NCI-H1436 treated with DMSO at 0.1 percent for 48 hours (cell line): ENCODE data around the gene KCNMA1.
A peak's percentile ranks its signal among the peaks of the same experiment; 100 is the strongest.

Source experiments
- DNase-seq: peaks from one replicate; lab custom pipeline; 2025; lab: John Stamatoyannopoulos, UW

Gene KCNMA1

DNA sequence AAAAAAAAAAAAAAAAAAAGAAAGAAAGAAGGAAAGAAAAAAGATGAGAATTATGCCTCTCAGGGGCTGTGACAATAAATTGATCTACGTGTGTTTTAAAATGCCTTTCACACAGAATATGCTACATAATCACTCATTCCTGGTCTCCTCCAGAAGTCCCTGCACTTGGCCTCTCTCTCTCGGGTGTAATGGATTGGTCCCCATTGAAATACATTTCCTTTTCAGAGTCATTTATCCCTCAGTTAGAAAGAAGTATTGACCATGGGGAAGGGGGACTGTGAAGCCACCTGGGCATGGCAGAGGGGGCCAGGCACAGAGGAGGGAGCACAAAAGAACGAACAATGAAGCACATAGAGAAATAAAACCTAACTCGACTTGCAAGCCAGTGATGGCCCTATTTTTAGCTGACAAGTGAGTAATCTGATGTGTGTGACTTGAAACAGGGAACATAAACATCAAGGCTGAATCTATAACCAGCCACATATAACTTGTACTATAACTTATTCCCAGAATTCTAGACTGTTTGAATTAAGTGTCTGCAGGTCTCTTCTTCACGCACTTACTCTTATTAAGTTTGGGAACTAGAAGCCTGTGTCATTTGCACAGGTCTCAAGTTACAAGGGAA is 490.8 kb downstream of the KCNMA1 start:
- no peak for DNase-seq

DNA sequence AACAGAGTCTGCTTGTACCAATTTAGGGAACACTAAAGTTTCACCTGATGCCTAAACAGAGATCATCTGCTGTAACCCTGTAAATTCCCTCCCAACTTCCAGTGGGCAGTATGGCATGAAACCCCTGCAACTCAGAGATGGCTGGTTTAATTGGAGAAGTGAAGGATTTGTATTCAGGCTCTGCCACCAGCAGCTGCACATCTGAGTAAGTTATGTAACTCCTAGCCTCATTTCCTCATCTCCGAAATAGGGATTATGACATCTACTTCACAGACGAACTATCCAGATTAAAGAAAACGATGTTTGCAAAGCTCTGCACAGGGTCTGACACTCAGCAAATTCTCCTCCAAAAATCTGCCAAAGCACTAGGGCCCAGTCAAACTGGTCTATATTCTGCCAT is 493.0 kb downstream of the KCNMA1 start:
- DNase-seq = no peak

DNA sequence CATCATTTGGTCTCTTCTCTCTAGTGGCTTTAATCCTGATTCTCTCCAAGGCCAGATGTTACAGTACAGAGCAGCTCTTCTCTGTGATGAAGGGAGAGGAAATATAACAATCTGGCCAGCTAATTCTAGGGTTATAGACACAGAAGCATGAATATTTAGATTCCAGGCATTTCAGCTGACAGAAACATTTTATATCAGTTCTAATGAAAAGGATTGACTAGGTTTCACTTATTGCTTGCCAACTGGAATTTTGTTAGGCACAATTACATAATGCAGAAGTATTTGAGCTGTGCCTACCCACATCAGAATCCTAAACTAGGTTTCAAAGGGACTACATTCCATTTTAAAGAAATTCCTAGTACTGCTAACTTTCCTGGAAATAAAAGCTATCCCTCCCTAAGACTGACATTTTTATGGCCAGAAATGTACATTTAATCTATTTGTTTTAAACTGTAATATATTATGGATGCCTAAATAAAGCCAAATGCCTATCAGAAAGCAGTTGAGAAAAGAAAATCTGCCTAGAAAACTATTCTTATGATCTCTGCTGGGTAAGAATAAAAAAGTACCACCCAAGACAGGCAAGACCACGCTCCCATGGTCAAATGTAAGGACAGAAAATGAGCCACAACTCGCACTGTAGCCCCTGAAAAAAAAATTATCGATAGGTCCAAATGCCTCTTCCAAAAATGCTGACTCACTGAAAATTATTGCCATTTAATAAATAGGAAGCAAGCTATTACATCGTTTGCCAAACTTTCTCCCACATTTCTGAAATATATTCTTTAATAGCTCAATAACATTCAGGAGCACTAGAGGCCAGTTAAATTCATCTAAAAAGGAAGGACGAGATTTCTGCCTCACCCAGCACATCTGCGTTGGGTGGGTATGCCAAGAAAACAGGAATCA is 498.1 kb downstream of the KCNMA1 start:
- DNase-seq = no peak

DNA sequence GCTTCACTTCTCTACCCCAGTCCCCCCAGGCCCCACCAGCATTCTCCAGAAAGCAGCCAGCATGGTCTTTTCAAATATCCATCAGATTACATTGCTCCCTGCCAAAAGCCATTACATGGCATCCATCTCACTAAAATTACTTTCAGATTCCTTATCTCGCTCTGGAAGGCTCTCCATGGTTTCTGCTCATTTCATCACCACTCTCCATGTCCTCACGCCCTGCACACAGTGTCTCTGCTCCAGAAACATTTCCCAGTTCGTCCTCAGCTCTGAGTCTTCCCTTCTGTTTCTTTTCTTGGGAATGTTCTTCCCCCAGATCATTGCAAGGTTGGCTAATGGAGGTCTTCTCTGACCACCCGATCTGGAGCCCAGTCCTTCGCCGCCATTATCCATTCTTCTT is 499.1 kb downstream of the KCNMA1 start:
- DNase-seq = no peak

DNA sequence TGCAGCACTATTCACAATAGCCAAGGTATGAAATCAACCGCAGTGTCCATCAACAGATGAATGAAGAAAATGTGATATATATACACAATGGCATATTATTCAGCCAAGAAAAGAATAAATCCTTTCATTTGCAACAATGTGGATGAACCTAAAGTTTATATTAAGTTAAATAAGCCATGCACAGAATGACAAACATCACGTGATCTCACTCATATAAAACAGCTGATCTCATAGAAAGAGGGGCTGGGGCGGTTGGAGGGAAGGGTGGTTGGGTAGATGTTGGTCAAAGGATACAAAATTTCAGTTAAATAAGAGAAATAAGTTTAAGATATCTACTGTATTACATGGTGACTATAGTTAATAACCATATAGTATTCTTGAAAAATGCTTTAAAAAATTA is 502.1 kb downstream of the KCNMA1 start:
- no peak for DNase-seq

DNA sequence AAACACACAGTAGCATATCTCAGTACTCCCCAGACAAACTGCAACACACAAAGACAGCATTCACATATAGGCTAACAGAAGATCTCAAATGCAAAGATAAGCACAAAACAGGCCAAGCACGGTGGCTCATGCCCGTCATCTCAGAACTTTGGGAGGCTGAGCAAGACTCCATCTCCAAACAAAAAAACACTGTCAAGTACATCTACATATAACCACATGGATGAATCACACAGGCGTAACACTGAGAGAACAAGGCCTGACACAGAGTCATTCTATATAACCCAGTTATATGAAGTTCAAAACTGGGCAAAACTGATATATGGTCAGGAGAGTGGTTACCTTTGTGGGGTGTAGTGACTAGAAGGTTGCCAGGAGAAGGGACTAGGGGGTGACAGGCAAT is 506.4 kb downstream of the KCNMA1 start:
- DNase-seq = no peak

DNA sequence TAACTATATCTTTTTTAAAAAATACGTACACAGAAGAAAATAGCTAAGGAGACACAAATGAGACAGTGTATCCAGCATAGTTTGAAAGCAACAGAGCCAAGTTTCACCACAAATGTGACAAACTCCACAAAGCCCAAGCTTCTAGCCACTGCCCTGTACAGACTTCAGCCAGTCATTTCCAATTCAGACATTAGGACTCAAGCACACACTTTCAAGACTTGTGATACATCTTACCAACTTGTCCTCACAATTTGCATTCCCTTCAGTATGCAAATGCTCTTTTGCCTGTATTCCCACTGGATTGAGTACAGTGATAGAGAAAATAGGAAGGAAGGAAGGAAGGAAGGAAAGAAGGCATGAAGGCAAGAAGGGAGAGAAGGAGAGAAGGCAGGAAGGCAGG is 510.4 kb downstream of the KCNMA1 start:
- DNase-seq = no peak

DNA sequence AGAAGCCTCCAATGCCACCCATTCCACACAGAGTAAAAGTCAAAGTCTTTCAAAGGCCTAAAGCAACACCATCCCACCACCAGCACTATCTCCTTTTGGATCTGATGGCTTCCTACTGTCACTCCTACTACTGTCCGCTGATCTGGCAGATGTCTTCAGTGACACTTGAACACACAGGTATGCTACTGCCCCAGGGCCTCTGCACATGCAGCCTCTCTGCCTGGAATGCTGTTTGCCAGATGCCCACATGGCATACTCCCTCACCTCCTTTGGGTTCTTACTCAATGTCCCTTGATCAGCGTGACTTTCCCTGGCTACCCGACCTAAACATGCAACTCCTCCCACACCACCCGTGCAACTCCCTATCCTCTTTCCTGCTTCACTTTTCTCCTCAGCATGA is 512.4 kb downstream of the KCNMA1 start:
- no peak for DNase-seq

DNA sequence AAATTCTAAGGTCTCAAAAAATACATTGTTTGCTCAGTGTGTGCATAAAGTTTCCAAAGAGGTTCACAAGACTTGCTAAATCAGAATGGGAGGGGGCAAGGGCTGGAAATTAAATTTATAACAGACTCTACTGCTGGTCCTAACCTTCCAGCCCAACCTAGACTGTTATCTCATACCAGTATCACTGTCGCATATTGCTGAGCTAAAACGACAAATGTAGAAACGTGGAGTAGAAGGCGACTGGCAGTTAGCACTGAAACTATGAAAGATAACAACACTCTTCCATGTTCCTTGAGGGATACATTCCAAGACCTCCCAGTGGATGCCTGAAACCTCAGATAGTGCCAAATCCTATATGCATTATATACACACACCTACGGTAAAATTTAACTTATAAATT is 514.3 kb downstream of the KCNMA1 start:
- no peak for DNase-seq

DNA sequence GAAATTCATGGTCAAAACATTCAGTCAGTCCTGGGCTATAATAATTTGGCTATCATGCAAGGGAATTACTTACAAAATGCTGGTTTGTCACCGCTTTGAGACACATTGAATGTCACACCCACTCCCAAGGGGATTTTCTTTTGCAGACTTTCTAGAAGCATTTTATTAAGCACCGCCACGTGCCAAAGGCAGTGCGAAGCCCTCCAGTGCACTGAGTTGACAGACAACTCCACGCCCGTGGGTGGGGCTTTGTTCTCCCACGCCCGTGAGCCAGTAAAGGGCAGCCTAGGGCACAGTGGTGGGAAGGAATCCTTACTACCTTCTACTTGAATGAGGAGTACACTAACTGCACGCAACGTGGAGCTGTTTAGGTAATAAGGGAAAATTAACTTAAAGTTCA is 515.8 kb downstream of the KCNMA1 start:
- no peak for DNase-seq

DNA sequence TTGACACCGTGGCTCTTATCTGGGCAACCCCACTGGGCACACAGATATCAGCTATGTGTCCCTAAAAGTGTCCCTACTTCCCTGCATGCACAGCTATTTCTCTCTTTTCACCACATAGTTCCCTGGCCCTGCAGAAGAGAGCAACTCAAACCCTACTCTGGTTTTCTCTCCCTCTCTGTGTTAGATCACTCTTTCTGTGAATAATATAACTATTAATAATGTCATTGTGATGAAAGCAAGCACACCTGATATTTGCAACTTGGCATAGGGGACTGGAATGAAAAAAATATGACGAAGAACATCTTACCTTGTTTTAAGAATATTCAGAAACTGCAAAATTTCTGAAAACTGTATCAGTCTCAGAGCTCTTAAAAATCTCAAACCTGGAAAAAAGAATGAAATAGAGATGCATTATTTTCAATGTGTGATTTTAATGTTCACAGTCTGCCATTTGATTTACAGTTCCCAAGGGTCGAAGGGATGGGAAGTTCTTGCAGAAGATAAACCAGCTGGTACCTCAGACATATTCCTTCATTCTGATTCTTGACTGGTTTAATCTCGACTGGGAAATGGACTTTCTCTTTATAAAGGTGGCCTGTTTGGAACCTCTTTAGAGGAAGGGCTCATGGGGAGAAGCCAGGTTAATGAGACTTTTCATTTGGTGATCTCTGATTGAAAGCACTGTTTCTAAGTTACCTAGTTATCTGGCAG is 516.8 kb downstream of the KCNMA1 start:
- DNase-seq = no peak

DNA sequence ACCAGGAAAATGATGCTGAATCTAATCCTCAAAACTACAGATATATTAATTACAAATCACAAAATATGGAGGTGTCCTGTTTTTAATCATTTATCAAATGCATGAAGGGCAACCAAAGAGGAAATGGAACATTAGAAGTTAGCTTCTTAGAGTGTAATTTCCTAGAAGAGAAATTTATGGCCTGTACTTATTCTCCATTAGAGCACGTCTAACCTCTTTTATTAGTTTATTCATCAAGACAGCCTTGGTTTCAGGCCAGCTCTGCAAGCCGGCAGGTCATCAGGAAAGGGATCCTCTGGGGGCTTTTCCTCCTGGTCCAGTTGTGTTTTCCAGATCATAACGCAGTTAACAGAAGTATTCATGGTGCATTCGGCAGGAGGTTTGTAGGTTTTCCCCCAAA is 517.6 kb downstream of the KCNMA1 start:
- DNase-seq = no peak

DNA sequence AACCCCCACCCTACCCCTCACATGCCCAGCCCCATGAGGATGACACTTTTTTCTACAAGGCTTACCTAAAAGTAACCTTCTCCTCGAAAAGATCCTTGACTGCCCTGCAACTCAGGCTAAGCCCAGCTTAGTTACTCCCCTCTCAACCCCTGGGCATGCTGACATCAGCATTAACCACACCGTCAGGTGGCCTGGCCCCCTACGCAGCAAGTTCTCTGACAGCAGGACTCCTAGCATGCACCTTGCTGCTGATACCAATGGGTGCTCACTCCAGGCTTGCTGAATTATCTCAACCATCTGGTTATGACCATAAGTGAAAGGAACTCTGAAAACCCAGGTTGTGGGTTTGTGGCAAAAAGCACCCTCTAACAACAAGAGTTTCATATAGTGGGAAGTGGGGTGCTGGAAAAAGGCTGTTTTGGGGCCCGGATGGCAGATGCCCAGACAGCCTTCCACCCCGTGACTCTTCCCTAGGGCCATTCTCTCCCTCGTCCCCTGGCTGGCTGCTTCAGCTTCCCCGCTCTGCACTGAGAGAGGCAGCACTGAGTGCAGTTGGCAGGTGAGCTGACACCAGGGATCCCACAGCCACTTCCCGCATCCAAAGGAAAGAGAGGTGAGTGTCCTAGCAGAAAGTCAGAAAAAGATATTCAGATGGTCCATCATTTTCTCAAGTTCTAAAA is 518.9 kb downstream of the KCNMA1 start:
- DNase-seq = no peak

DNA sequence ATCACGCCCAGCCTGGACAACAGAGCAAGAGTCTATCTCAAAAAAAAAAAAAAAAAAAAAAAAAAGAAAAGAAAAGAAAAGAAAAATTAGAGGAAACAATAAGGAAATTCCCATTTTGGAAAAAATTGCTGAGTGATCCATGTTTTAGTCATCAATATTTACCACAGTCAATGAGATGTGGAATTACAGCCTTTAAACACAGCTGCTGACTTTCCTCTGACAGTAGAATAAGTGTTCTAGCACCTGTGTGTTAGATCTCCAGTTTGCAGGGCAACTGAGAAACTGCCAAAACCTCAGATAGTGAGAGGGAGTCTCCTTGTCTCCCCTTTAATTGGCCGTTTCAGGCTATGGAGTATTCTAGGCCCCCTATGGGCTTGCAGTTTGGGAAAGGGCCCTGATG is 520.1 kb downstream of the KCNMA1 start:
- DNase-seq = no peak

DNA sequence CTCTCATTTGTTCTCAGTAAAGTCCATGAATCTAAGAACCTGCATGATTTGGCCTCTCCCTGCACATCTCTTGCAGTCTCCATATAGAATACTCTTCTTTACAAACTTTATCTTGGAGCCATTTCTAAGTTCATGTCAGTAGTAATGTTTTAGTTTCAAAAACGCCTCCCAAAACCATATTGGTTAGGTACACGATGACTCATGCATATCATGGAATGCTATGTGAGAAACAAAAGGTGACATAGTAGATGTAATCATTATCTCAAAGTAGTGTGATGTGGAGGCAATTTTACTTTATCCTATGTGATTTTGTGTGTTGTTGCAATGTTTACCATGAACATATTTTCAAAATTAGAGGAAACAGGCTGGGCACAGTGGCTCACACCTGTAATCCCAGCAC is 520.7 kb downstream of the KCNMA1 start:
- DNase-seq = no peak

DNA sequence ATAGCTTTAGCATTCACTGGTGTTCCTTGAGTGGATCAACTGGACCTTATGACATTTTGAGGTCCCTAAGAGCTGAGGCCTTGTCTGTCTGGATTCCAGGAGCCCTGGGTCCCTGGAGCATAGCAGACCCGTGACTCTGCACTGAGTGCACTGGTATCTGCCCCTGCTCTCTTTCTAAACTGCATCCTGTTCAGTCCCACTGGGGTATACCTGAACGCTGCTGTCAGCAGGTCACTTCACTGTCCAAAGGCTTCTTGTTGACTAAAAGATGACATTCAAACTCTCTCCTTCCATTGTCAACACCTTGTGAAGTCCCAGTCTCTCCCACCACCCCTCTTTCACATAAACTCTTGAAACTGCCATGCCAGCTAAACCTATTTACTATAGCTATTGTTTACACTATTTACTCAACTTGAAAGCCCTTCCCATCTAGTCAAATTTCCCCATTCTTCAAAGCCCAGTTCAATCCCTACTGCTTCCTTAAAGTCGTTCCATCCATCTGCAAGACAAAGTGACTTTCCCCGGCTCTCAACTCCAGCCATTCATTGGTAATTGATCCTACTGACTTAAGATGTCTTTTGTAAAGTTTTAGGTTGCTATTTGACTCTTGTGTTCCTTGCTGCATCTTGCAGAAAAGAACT is 523.3 kb downstream of the KCNMA1 start:
- DNase-seq = no peak

DNA sequence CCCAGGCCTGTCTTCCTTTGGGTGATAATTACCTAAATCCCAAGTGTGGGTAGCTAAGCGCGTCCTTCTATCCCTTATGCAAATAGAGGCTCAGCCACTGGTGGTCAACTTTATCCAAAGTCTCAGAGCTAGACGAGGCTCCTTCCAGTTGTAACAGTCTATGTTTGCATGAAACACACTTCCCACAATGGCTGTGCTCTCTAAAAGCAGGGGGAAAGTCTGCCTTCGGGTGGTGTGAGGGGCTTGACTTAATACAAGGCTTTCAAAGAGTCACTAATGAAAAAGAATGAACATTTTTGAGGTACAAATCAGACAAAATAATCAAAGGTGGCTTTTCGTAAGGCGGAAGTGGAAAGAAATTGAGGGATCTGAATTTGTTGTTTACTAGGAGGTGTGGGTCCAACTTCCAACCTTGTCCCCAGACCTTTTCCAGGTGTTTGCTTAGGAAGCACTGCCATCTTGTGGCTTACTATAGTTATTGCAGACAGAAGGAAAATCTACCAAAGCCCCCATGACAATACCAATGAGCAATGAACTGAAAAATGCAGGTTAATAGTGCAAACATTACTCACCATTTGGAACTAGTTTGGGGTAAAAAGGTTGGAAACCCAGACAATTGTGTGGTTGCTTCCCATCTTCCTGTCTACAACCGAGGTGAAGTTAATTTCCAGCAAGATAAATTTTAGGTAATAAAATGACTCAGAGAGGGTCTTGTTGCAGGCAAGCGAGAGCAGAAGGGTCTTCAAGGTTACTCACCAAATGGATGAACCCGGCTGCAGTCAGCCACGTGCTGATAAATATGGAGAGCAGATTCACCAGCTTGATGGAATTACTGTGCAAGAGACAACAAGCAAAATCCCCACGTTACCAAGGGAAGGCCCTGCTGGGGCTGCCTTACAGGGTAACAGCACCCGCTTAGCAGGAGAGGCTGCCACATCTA is 525.7 kb downstream of the KCNMA1 start:
- DNase-seq = peak; percentile 4

DNA sequence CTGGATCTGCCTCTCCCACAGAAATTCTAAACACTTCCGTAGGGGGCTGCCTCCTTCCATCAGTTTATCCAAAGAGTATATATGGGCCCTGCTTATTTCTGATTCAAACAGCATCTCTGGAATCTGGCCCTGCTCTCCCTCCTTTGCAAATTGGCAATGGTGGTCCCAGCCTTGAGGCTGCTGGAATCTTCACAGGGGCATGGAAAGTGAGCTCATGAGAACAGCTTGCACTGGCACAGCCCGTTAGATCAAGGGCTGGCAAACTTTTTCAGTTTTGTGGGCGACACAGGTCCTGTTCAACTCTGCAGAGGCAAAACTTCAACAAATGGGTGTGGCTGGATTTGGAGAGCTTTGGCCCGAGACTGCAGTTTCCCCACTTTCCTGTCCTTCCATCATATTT is 526.9 kb downstream of the KCNMA1 start:
- DNase-seq = no peak

DNA sequence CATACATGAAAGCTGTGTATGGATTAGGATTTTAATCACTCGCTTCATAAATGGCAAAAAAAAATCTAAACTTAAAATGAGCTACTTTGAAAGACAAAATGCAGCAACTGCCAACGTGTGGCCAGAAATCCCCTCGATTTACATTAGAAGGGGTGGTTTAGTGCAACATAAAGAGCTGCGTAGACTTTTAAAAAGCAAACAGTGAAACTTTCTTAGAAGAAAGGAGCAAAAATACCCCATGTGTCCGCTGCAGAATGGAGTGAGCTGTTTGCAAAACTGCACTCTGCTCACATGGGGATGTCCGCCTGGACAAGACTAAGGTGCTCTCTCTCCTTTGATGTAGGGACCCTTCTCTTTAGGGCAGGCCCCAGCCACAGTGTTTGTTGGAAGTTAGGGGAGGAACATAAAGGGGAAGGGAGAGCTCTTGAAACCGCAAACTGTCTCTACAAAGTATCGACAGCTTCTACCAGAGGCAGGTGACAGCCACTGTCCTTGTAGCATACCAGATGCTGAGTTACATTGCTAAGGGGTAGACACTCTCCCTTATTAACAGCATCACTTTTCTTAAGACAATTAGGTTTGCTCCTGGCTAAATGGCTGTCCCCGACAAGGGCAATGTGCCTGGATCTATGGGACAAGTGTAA is 528.1 kb downstream of the KCNMA1 start:
- DNase-seq = no peak

DNA sequence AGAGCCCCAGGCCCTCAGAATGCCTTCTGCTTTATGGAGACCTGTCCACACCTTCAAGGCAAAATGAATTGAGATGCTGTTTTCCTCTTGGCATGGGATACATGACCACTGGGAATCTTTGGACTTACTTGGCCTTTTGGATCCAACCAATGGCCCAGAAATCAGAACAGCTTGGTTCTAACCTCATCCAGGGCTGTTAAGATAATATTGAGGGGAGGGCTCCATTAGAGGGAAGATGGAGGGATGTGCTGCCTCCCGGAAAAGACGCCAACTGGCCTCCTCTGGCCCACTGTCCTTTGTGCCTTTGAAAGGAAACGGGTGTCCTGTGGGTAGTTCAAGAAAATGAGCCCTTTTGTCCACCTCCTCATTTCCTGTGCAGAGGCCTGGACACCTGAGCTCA is 530.9 kb downstream of the KCNMA1 start:
- no peak for DNase-seq
